K562 (cell line): ENCODE results near the gene SEPHS2.

Source experiments
- CBX8 ChIP-seq: fragments of 200-600 bp; sonication (generic); IDR thresholded peaks from 2 replicates; pipeline ENCODE4 v1.6.1; 2012; ENCODE audit warnings: borderline replicate concordance, mixed run types, low read depth, mild to moderate bottlenecking, moderate library complexity, mixed read lengths, low read length, control low read depth, inconsistent platforms; ENCODE audit not compliant: poor library complexity, severe bottlenecking; ENCODE audit errors: extremely low read depth
- CHD2 ChIP-seq: IDR thresholded peaks from 2 replicates; pipeline ENCODE4 v1.6.1; 2011; ENCODE audit warnings: low read depth, low read length
- CHD4 ChIP-seq: fragments of 200-600 bp; sonication (generic); IDR thresholded peaks from 3 replicates; pipeline ENCODE4 v1.6.1; 2012; ENCODE audit warnings: low read depth, mild to moderate bottlenecking, mixed read lengths, low read length, inconsistent platforms; ENCODE audit not compliant: insufficient read depth, insufficient replicate concordance, poor library complexity, severe bottlenecking
- CTCF ChIP-seq, 3 experiments: IDR thresholded peaks in 2 of 3; conservative IDR thresholded peaks in 1 of 3; 2 replicates each; pipeline ENCODE4 v1.5.1; 2011 to 2012; ENCODE audit warnings: low read length in 3 of 3, mild to moderate bottlenecking in 3 of 3, control low read depth in 2 of 3, improper control_type of control experiment in 1 of 3, inconsistent platforms in 1 of 3, low read depth in 1 of 3, mixed read lengths in 1 of 3, moderate library complexity in 1 of 3; ENCODE audit not compliant: insufficient read depth in 2 of 3
- EZH2 ChIP-seq: IDR thresholded peaks from 2 replicates; pipeline ENCODE4 v1.6.1; 2012; ENCODE audit warnings: low read depth, mild to moderate bottlenecking, inconsistent platforms, low read length, borderline replicate concordance
- POLR2AphosphoS5 ChIP-seq: IDR thresholded peaks from 2 replicates; pipeline ENCODE4 v1.6.1; 2011; ENCODE audit warnings: mild to moderate bottlenecking, low read depth, low read length, moderate library complexity; ENCODE audit not compliant: control insufficient read depth, insufficient read depth
- RFX7 ChIP-seq: fragments of 250-450 bp; sonication (Bioruptor Pico); IDR thresholded peaks from 2 replicates; pipeline ENCODE4 v1.5.1; 2021; ENCODE audit warnings: mild to moderate bottlenecking
- SIN3A ChIP-seq, 2 experiments: fragments of 150-350 bp in 1 of 2; IDR thresholded peaks; 2 replicates each; pipeline ENCODE4 v1.6.1; 2011 to 2016; ENCODE audit warnings: borderline replicate concordance in 2 of 2, low read depth in 2 of 2, low read length in 2 of 2, mild to moderate bottlenecking in 2 of 2, moderate library complexity in 2 of 2; ENCODE audit not compliant: control insufficient read depth in 1 of 2
- TEAD1 ChIP-seq, 2 experiments: fragments of 450-650 bp in 1 of 2; sonication (generic) in 1 of 2; formaldehyde crosslinking; IDR thresholded peaks; 2 replicates each; pipeline versions ENCODE4 v1.4.0 to v1.8.0; 2020 to 2022; ENCODE audit warnings: mild to moderate bottlenecking in 2 of 2, missing genetic modification reagents in 1 of 2
- ZNF766 ChIP-seq: fragments of 200-800 bp; sonication (Bioruptor generic); conservative IDR thresholded peaks from 2 replicates; pipeline ENCODE4 v1.6.1; 2016; ENCODE audit warnings: missing genetic modification characterization, missing compliant biosample characterization
- ZNF780A ChIP-seq: fragments of 250-450 bp; sonication (Bioruptor Pico); IDR thresholded peaks from 2 replicates; pipeline ENCODE4 v1.5.0; 2021; ENCODE audit warnings: mild to moderate bottlenecking
- TF ChIP-seq, protein P1 (sequence below): sonication (generic); formaldehyde crosslinking; IDR thresholded peaks from 2 replicates; pipeline ENCODE4 v1.8.0; 2022; ENCODE audit warnings: missing genetic modification reagents, mild to moderate bottlenecking, borderline replicate concordance

DNA sequence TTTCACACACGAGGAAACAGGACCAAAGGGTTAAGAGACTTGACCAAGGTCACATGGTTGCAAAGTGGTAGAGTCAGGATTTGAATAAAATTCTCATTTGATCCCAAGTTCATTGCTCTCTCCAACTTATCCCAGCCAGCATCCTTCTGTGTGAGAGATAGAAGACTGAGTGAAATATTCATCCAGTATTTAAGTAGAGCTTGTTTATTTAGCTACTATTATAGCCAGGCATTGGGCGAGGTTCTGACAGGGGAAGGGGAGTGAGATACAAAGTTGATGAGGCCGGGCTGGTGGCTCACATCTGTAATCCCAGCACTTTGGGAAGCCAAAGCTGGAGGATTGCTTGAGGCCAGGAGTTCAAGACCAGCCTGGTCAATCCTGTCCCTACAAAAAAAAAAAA lies 31.3 kb upstream of the SEPHS2 start:
- TF ChIP-seq, protein P1, sequence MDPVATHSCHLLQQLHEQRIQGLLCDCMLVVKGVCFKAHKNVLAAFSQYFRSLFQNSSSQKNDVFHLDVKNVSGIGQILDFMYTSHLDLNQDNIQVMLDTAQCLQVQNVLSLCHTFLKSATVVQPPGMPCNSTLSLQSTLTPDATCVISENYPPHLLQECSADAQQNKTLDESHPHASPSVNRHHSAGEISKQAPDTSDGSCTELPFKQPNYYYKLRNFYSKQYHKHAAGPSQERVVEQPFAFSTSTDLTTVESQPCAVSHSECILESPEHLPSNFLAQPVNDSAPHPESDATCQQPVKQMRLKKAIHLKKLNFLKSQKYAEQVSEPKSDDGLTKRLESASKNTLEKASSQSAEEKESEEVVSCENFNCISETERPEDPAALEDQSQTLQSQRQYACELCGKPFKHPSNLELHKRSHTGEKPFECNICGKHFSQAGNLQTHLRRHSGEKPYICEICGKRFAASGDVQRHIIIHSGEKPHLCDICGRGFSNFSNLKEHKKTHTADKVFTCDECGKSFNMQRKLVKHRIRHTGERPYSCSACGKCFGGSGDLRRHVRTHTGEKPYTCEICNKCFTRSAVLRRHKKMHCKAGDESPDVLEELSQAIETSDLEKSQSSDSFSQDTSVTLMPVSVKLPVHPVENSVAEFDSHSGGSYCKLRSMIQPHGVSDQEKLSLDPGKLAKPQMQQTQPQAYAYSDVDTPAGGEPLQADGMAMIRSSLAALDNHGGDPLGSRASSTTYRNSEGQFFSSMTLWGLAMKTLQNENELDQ (CRISPR knock-in tag), result no peak
- TF ChIP-seq CBX8, result no peak
- no peak for TF ChIP-seq TEAD1 (CRISPR knock-in tag; IDR thresholded peaks at IDR 0.05)
- no peak for TF ChIP-seq SIN3A (IDR thresholded peaks at IDR 0.05; ENCODE audit: borderline replicate concordance in 2 of 2, control insufficient read depth in 1 of 2, low read depth in 2 of 2, low read length in 2 of 2)
- no peak for TF ChIP-seq CTCF (IDR thresholded peaks at IDR 0.05 in 2 of 3, conservative IDR thresholded peaks at IDR 0.05 in 1 of 3; ENCODE audit: insufficient read depth in 2 of 3, low read depth in 1 of 3, low read length in 3 of 3)
- TF ChIP-seq EZH2, result no peak
- no peak for TF ChIP-seq ZNF766 (CRISPR knock-in tag)
- TF ChIP-seq POLR2AphosphoS5, result no peak
- TF ChIP-seq CHD2, result no peak
- no peak for TF ChIP-seq ZNF780A (CRISPR knock-in tag)
- no peak for TF ChIP-seq CHD4
- TF ChIP-seq RFX7 (CRISPR knock-in tag), result no peak
